HG02840 (cell line): ENCODE results near the gene GHRL.
"Not testable (repeated sequence)": the region's sequence is repeated elsewhere in the genome, so short reads cannot be mapped to it uniquely, and the experiment has no call there.

Experiments used
- ATAC-seq: cut with Tn5 transposase; IDR thresholded peaks from one replicate; pipeline ENCODE4 v1.9.1; 2021; ENCODE audit warnings: mild to moderate bottlenecking, moderate library complexity, moderate number of reproducible peaks; ENCODE audit not compliant: unreplicated experiment, low FRiP score

GHRL gene

DNA sequence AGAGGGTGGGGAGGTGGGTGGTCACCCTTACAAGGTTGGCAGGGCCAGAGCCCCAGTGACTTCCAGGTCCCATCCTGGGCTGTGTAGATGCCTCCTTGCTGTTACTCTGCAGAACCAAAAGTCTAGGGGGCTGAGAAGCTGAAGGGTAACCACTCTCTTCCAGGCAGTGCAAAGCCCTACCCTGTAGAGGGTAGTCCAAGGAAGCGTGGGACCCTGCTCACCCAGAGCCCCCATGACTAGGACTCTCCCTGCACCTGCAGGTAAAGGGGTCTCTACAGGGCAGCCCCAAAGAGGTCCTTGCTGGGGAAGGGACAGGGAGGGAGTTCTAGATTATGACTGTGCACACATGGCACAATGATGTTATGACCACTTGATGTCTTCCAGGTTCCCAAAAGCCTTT is 14.2 kb downstream of the GHRL start:
- ATAC-seq, result no peak

DNA sequence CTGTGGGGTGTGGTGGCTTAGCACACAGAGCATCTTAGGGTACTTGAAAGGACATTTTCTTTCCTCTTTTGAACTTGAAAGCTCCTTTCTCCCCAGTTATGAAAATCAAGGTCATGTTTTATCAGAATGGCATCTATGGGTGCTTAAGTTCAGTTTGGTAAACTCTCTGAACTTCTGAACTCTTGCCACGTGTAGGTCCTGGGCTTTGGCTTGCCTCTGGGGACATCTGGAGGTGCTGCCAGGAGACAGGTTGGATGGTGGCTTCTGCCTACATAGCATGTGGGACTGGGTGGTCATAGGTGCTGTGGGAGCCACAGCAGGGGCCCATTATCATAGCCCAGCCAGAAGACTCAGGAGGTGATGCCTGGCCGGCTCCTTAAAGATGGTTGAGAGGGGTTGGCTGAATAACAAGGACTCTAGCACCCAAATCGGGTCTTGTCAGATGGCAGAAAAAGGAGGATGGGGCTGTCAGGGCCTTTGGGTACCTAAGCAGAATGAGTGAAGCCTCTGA is 15.6 kb downstream of the GHRL start:
- no peak for ATAC-seq

DNA sequence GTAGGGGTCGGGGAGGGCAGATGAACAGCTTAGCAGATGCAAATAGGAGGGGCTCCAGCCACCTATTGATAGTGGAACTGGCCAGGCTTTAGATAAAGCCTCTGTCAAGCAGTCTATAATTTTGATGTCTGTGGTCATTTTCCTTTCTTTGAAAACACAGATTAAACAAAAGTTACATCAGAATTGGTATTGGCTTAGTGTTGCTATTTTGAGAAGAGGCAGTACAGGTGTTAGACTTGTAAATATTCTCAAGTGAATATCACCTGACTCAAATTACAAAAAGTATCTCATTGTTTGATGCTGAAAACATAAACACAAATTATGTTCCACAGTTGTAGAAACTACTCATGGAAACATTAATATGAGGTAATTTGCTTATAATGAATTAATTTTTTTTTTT is 18.1 kb downstream of the GHRL start:
- ATAC-seq, result no peak

DNA sequence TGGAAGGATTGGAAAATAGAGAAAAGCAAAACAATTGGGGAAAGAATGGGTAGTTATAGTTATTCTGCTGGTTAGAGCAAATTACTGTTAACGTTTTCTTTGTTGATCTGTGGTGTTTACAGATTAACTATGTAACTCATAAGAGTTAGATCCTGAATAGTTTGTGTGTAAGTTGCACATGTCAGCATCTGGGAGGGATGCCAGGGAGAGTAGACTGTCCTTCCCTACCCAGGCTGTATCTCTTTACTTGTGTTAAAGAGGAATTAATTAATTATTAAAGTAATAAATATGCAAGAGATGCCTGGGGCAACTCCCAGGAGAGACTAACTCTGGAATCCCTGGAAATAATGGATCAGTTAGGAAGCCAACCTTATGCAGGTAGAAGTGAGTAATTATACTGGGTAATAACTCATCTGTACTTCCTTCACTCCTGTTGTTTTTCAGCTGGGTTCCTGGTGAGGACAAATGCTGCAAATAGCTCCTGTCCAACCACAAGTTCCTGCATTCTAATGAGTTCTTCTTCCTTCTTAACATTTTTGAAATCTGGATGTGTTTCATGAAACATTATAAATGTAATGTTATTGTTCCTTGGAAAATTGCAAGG is 18.9 kb downstream of the GHRL start:
- ATAC-seq, result no peak

DNA sequence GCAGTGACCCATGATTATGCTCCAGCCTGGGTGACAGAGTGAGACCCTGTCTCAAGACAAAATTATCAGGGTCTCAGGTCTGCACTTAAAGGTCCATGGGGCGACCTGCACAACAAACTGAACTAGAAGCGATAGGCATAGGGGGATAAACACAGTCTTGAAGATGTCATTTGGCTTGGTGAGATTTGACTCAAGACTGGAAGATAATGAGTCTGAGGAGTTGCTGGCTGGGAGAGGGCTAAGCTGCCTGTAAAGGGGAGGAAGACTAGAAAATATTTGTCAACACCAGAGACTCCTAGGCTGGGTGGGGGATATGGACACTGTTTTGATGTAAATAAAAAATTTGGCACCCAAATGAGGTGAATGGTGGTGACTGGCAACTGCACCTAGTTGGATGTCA is 19.8 kb downstream of the GHRL start:
- ATAC-seq, result no peak

DNA sequence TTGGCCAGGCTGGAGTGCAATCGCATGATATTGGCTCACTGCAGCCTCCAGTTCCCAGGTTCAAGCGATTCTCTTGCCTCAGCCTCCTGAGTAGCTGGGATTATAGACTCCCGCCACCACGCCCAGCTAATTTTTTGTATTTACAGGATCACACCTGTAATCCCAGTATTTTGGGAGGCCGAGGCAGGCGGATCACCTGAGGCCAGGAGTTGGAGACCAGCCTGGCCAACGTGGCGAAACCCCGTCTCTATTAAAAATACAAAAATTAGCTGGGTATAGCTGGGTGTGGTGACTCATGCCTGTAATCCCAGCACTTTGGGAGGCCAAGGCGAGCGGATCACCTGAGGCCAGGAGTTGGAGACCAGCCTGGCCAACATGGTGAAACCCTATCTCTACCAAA is 20.3 kb downstream of the GHRL start:
- not testable (repeated sequence) for ATAC-seq

DNA sequence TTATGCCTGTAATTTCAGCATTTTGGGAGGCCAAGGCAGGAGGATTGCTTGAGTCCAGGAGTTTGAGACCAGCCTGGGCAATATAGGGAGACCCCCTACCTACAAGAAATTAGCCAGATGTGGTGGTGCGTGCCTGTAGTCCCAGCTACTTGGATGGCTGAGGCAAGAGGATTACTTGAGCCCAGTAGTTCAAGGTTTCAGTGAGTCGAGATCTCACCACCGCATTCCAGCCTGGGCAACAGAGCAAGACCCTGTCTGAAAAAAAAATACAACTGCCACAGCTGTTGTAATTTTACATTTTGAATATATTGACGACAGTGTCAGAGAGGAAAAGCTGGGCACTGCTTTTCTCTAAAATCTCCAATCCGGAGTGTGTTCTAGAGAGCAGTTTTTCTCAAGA is 23.3 kb downstream of the GHRL start:
- no peak for ATAC-seq

DNA sequence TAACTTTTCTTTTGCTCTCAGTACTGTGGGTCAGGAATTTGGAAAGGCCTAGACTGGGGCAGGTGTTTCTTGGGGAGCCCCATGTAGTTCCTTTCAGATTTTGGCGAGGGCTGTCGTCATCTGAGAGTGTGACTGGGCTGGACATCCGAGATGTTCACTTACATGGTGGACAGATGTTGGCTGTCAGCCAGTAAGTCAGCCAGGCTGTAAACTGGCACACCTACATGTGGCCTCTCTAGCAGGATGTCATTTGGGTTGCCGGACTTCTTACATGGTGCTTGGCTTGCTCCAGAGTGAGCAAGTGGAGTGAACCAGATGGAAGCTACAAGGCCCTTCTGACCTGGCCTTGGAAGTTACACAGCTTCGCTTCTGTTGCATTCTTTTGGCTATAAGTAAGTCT is 23.8 kb downstream of the GHRL start:
- no peak for ATAC-seq

DNA sequence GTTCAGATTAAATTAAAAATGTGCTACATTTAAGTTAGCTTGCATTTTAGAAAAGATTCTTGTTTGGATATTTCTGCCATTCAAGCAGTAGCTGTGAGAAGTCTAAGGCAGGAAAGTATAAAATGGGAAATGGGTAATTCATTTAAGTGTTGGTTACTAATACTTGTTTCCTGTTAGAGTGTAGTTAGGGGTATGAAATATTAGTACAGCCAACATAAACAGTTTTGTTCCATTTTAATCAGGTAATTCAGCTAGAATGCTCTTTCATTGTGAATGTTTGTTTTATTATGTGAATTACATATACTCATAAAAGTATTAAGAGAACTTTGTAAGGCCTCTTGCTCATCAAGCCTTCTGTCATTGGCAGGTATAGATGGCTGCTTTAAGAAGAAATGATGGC is 24.6 kb downstream of the GHRL start:
- ATAC-seq, result no peak

DNA sequence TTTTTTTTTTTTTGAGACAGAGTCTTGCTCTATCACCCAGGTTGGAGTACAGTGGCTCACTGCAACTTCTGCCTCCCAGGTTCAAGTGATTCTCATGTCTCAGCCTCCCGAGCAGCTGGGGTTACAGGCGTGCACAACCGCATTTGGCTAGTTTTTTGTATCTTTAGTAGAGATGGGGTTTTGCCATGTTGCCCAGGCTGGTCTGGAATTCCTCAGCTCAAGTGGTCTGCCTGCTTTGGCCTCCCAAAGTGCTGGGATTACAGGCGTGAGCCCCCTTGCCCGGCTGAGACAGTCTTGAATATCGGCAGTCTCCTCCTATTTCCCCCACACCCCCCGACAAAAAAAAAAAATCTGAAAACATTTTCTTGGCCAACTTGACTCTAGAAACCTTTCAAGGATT is 25.8 kb downstream of the GHRL start:
- ATAC-seq, result not testable (repeated sequence)

DNA sequence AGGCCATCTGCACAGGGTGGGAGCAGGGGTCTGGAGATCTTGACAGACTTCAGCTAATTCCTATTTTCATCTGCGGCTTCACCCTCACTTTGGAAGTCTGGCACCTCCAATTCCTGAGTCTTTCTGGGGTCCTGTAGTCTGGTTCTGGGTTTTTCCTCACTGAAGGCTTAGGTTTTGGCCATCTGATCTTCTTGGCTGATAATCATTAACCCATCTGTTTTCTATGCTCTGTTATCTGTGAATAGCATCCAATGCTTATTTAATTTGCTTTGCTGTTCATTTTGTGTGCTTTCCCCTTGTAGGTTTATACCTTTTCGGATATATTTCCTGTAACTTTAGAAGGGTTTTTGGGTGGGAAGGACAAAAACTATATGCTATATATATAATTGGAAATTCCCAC is 26.9 kb downstream of the GHRL start:
- ATAC-seq, result no peak

DNA sequence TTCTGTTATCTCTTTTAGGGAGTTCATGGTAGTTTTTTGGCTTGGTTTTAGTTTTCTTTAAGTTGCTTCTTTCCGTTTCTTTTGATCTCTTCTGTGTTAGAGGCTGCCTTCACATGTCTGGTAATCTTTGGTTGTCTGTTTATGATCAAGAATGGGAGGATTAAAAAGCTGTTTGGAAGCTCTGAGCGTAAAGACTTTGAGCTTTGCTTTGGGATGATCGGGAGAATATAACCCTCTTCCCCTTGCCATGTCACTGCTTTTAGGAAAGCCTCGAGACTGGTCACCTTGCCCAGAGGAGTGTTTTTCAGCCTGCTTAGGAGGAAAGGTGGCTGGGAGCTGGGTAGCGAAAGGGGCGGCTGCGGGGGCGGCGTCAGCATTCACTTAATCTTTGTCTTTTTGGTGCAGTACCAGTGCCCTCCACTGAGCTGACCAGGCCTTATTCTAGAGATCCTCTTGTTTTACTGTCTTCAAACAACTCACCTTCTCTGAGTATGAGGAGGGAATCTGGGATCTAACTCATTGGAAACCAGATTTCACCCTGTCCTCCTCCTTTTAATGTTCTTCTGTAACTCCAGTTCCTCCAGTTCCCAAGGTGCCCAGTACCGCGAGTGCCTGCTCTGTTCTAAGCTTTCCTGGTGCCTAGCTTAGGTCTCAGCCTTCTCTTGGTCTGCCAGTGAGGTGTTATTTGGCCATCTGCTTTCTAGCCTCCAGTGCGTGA is 28.9 kb downstream of the GHRL start:
- no peak for ATAC-seq

DNA sequence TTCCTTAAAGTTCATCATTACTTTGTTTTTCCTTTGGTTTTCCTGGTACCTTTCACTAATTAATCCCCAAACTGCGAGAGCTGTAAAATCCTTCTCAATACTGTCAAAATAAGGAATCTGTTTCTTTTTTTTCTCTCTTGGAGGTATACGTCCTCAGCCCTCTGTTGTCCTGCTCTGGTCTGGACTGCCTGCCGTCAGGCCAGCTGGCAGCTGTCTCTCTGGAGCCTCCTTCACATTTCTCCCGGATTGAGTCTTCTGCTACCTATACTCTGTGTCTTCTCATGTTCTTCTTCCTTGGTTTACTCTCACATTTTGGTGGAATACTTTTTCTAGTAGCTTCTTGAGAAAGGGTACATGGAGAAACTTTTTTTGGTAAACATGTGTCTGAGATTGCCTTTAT is 30.7 kb downstream of the GHRL start:
- ATAC-seq, result no peak

DNA sequence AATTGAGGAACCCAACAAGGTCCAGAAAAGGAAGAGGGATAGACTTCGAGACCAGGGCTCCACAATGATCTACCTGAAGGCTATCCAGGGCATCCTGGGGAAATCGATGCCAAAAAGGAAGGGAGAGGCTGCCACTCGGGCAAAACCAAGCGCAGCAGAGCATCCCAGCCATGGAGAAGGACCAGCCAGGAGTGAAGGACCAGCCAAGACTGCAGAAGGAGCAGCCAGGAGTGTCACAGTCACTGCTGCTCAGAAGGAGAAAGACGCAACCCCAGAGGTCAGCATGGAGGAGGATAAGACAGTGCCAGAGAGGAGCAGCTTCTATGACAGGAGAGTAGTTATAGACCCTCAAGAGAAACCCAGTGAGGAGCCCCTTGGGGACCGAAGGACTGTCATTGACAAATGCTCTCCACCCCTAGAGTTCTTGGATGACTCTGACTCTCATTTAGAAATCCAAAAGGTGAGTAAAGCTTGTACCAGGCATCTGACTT is 32.5 kb downstream of the GHRL start:
- ATAC-seq, result no peak

DNA sequence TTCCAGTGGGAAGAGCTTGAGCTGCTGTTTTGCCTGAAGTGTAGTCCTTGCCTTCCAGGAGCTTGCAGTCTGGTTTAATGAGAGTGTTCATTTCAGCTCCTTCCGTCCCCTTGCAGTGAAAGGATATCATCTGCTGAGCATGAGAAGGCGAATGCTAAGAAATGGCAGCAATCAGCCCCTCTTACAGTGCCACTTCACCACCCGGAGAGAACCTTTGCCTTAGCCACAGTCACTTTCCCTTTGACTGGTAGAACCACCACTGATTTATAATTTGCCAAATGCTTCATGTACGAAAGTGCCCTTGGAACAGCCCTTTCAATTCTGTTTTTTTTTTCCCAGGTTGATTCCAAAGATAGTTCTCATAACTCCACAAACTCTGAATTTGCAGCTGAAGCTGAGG is 32.9 kb downstream of the GHRL start:
- ATAC-seq, result no peak

DNA sequence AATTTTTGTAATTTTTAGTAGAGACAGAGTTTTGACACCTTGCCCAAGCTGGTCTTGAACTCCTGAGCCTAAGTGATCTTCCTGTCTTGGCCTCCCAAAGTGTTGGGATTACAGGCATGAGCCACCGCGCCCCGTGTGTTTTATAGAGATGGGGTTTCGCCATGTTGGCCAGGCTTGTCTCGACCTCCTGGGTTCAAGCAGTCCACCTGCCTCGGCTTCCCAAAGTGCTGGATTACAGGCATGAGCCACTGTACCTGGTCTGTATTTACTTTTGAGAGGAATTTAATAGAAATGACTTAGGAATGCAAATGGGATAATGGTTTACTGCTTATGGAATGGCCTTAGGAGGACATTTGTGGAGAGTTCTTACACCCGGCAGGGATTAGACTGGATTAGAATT is 33.7 kb downstream of the GHRL start:
- ATAC-seq, result no peak

DNA sequence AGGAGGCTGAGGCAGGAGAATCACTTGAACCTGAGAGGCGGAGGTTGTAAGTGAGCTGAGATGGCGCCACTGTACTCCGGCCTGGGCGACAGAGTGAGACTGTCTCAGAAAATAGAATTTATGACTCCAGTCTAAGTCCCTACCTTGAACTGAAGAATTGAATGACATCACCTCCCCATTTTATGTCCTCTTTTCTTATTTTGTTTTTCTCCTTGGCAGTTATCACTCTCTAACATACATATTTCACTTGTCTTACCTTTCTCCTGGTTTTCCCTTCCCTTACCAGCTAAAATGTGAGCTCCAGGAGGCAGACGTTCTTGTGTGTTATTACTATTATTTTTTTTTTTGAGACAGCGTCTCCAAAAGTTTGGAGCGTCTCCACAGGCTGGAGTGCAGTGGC is 36.9 kb downstream of the GHRL start:
- ATAC-seq, result no peak

DNA sequence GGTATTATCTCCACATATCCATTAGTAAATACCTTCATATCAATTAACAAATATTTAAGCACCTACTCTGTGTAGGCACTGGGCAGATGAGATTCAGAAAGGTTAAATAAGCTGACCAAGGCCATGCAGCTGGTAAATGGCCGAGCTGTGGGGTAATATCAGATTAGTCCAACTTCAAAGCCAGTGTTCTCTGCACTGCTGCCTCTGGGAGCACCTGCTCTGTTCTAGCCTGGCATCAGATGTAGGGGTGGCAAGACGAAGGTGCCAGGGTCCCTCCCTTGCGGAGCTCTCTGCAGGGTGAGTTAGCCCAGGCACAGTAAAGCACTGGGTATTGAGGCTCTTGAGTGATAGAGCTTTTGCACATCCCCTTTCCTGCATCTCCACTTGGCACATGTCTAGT is 39.0 kb downstream of the GHRL start:
- no peak for ATAC-seq

DNA sequence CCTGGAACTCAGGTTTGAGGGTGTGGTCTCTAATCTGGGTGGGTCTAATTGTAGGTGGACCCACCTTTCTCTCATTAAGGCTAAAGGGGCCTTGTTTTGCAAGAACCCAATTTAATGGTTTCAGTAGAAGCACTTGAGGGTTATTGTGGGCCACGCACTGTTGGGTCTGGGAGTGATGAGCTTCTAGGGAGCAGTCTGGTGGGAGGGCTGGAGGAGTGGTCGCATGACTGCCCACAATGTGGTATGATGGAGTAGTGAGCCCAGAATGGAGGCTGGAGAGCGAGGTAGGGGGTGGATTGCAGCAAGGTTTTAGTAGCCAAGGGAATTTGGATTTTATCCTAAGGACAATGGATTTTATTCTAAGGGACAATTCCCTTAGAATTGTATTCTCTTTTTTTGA is 41.7 kb downstream of the GHRL start:
- no peak for ATAC-seq

DNA sequence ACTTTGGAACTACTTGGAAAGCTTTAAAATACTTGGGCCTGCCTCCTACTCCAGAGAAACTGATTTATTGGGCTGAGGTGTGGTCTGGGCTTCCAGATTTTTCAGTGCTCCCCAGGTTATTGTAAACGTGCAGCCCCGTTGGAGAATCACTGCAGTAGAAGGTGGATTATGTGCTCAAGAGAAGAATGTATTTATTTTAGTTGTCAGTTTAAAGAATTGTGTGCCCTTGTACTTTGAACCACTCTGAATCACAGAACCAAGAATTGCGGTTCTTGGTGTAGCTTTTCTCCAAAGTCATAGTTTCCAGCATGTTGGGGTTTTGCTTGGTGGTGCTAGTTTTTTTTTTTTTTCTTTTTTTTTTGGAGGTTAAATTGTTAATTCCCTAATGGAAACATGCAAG is 42.9 kb downstream of the GHRL start:
- no peak for ATAC-seq

DNA sequence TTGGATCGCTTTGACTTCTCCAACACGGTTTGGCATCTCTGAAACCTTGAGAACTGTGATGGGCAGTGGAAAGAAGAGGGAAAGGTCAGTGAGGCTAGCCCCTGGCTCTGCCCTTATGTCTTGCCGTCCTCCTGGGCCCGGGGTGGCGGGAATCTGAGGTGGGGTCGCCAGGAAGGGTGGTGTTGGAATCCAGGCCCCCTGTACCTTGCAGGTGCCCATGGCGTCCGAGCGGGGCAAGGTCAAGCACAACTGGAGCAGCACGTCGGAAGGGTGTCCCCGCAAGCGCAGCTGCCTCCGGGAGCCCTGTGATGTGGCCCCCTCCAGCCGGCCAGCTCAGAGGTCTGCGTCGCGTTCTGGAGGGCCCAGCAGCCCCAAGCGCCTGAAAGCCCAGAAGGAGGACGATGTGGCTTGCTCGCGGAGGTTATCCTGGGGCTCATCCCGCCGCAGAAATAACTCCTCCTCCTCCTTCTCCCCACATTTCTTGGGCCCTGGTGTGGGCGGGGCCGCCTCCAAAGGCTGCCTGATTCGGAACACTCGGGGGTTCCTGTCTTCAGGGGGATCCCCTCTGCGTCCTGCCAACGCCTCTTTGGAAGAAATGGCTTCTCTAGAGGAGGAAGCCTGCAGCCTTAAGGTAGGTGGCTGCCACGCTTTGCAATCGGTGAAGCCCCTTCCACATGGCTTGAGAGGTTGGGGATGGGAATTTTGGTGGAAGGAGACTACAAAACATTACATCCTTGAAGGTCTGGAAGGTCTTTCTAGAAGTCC is 43.6 kb downstream of the GHRL start:
- no peak for ATAC-seq
